GM21423 (cell line): ENCODE measurements around the gene NEIL1.
"Not testable (repeated sequence)": the region's sequence is repeated elsewhere in the genome, so short reads cannot be mapped to it uniquely, and the experiment has no call there.

Experiments used
- ATAC-seq: cut with Tn5 transposase; IDR thresholded peaks from one replicate; pipeline ENCODE4 v1.9.1; 2021; ENCODE audit warnings: mild to moderate bottlenecking, moderate library complexity; ENCODE audit not compliant: unreplicated experiment

NEIL1 gene

GRCh38 chr15:75346796-75347221 is at the start of gene NEIL1:
Gene NEIL1, plus strand, starts transcription at chr15:75347039. Its CDS starts 1,867 bp downstream, at chr15:75348906.
- no peak for ATAC-seq

GRCh38 chr15:75298541-75299310 is 48.1 kb upstream of the NEIL1 start:
- not testable (repeated sequence) for ATAC-seq

GRCh38 chr15:75299311-75299688 is 47.5 kb upstream of the NEIL1 start:
- ATAC-seq: not testable (repeated sequence)

GRCh38 chr15:75300026-75300425 is 46.8 kb upstream of the NEIL1 start:
- not testable (repeated sequence) for ATAC-seq

GRCh38 chr15:75302318-75302717 is 44.5 kb upstream of the NEIL1 start:
- no peak for ATAC-seq

GRCh38 chr15:75302753-75303152 is 44.1 kb upstream of the NEIL1 start:
- not testable (repeated sequence) for ATAC-seq

- no peak for ATAC-seq
Observed at GRCh38 chr15:75306188-75306587, 40.7 kb upstream of the NEIL1 start.

GRCh38 chr15:75307778-75308390 is 39.0 kb upstream of the NEIL1 start:
- ATAC-seq: no peak

- no peak for ATAC-seq
Observed at GRCh38 chr15:75309711-75310110, 37.1 kb upstream of the NEIL1 start.

GRCh38 chr15:75312548-75312947 is 34.3 kb upstream of the NEIL1 start:
- not testable (repeated sequence) for ATAC-seq

GRCh38 chr15:75313116-75313845 is 33.6 kb upstream of the NEIL1 start:
- ATAC-seq: no peak

- no peak for ATAC-seq
Observed at GRCh38 chr15:75314552-75315290, 32.1 kb upstream of the NEIL1 start.

- not testable (repeated sequence) for ATAC-seq
Observed at GRCh38 chr15:75319231-75319897, 27.5 kb upstream of the NEIL1 start.

- no peak for ATAC-seq
Observed at GRCh38 chr15:75321711-75322110, 25.1 kb upstream of the NEIL1 start.

GRCh38 chr15:75325922-75326321 is 20.9 kb upstream of the NEIL1 start:
- no peak for ATAC-seq

GRCh38 chr15:75327005-75327404 is 19.8 kb upstream of the NEIL1 start:
- no peak for ATAC-seq

GRCh38 chr15:75327491-75327890 is 19.3 kb upstream of the NEIL1 start:
- ATAC-seq: no peak

GRCh38 chr15:75328493-75329314 is 18.1 kb upstream of the NEIL1 start:
- ATAC-seq: no peak

GRCh38 chr15:75329571-75329970 is 17.3 kb upstream of the NEIL1 start:
- ATAC-seq: no peak

GRCh38 chr15:75332093-75332492 is 14.7 kb upstream of the NEIL1 start:
- ATAC-seq: not testable (repeated sequence)
